HepG2 (cell line): ENCODE results near the gene KIAA0232. TPM values are rescaled to one million over a fixed set of nuclear protein-coding genes. Genes with fewer than 3 reads are reported as not detected.

Experiments
- CEBPB ChIP-seq: IDR thresholded peaks from 2 replicates; pipeline ENCODE4 v1.6.1; 2011; ENCODE audit warnings: low read depth, low read length, improper control_type of control experiment, borderline replicate concordance
- HOXD1 ChIP-seq: sonication (generic); formaldehyde crosslinking; IDR thresholded peaks from 2 replicates; pipeline ENCODE4 v1.5.0; 2020; ENCODE audit warnings: missing genetic modification reagents
- IKZF4 ChIP-seq: sonication (generic); formaldehyde crosslinking; IDR thresholded peaks from 2 replicates; pipeline ENCODE4 v1.5.1; 2020; ENCODE audit warnings: borderline replicate concordance, mild to moderate bottlenecking, low read depth, missing genetic modification reagents; ENCODE audit errors: not compliant biosample characterization
- SMC3 ChIP-seq: IDR thresholded peaks from 2 replicates; pipeline ENCODE4 v1.6.1; 2011; ENCODE audit warnings: low read length, improper control_type of control experiment
- SOX13 ChIP-seq, 3 experiments: fragments of 450-650 bp in 1 of 3; sonication (generic) in 1 of 3; formaldehyde crosslinking in 1 of 3; IDR thresholded peaks in 2 of 3; conservative IDR thresholded peaks in 1 of 3; 2 replicates each; pipeline versions ENCODE4 v1.5.0 to v1.6.1; 2016 to 2020; ENCODE audit warnings: antibody characterized with exemption in 1 of 3, mild to moderate bottlenecking in 1 of 3, missing compliant biosample characterization in 1 of 3, missing genetic modification reagents in 1 of 3, moderate library complexity in 1 of 3
- ZNF333 ChIP-seq: sonication (generic); formaldehyde crosslinking; IDR thresholded peaks from 2 replicates; pipeline ENCODE4 v1.4.0; 2020; ENCODE audit warnings: mild to moderate bottlenecking, missing genetic modification reagents, borderline replicate concordance
- ZNF773 ChIP-seq: sonication (generic); formaldehyde crosslinking; IDR thresholded peaks from 2 replicates; pipeline ENCODE4 v1.4.0; 2020; ENCODE audit warnings: missing genetic modification reagents, borderline replicate concordance
- ZNF788 ChIP-seq: sonication (generic); formaldehyde crosslinking; IDR thresholded peaks from 2 replicates; pipeline ENCODE4 v1.5.0; 2020; ENCODE audit warnings: mild to moderate bottlenecking, missing genetic modification reagents, borderline replicate concordance
- polyA plus RNA-seq, 8 experiments: library from polyadenylated mRNA; depleted of rRNA in 3 of 8; stranded (reverse) in 7 of 8; unstranded in 1 of 8; fragments of >200 nt; fragmentation: Illumina TruSeq in 4 of 8; extraction: Trizol in 4 of 8; gene quantifications; 2 replicates each; pipeline versions ENCODE4 v1.2.1 to v1.2.3, GENCODE V29; 2011 to 2016; ENCODE audit warnings: low read depth in 4 of 8, missing spikeins in 1 of 8, mixed read lengths in 1 of 8; ENCODE audit not compliant: insufficient read depth in 1 of 8
- total RNA-seq, 5 experiments: library from RNA; depleted of rRNA; stranded (reverse); fragments of >200 nt; fragmentation: Illumina TruSeq; extraction: Trizol; gene quantifications; 2 replicates each; pipeline ENCODE4 v1.2.3, GENCODE V29; 2016; ENCODE audit warnings: low read depth in 1 of 5
- TF ChIP-seq, protein P1 (sequence below): sonication (generic); formaldehyde crosslinking; IDR thresholded peaks from 2 replicates; pipeline ENCODE4 v1.4.0; 2020; ENCODE audit warnings: missing genetic modification reagents, mild to moderate bottlenecking, borderline replicate concordance
- TF ChIP-seq, protein P2 (sequence below): sonication (generic); formaldehyde crosslinking; IDR thresholded peaks from 2 replicates; pipeline ENCODE4 v1.8.1; 2023; ENCODE audit warnings: missing genetic modification reagents, mild to moderate bottlenecking, borderline replicate concordance
- TF ChIP-seq, protein P3 (sequence below): sonication (generic); formaldehyde crosslinking; IDR thresholded peaks from 2 replicates; pipeline ENCODE4 v1.5.0; 2020; ENCODE audit warnings: missing genetic modification reagents, mild to moderate bottlenecking, borderline replicate concordance
- TF ChIP-seq, protein P4 (sequence below): sonication (generic); formaldehyde crosslinking; IDR thresholded peaks from 2 replicates; pipeline ENCODE4 v1.5.1; 2020; ENCODE audit warnings: mild to moderate bottlenecking, missing genetic modification reagents, moderate library complexity
- TF ChIP-seq, protein P5 (sequence below): IDR thresholded peaks from 2 replicates; pipeline ENCODE4 v1.6.1; 2016
- TF ChIP-seq, protein P6 (sequence below): sonication (generic); formaldehyde crosslinking; IDR thresholded peaks from 2 replicates; pipeline ENCODE4 v1.4.0; 2020; ENCODE audit warnings: missing genetic modification reagents

KIAA0232 gene
- total and polyA plus RNA-seq, 2 of the 13 experiments (the other 11 are each of a cell fraction or from before 2014, with no cell fraction given) = 7.8 to 17.1 TPM

DNA sequence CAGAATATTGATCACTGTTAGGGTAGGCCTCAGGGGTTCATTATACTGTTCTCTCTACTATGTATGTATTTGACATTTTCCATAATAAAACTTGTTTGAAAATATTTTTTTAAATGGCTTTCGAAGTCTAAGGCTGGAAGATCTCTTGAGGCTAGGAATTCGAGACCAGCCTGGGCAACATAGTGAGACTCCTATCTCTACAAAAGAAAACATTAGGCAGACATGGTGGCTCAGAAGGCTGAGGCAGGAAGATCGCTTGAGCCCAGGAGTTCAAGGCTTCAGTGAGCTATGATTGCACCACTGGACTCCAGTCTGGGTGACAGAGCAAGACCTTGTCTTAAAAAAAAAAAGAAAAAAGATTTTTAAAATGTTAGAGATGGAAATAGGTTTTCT lies 111.6 kb downstream of the KIAA0232 start (continued):
- TF ChIP-seq, protein P1, sequence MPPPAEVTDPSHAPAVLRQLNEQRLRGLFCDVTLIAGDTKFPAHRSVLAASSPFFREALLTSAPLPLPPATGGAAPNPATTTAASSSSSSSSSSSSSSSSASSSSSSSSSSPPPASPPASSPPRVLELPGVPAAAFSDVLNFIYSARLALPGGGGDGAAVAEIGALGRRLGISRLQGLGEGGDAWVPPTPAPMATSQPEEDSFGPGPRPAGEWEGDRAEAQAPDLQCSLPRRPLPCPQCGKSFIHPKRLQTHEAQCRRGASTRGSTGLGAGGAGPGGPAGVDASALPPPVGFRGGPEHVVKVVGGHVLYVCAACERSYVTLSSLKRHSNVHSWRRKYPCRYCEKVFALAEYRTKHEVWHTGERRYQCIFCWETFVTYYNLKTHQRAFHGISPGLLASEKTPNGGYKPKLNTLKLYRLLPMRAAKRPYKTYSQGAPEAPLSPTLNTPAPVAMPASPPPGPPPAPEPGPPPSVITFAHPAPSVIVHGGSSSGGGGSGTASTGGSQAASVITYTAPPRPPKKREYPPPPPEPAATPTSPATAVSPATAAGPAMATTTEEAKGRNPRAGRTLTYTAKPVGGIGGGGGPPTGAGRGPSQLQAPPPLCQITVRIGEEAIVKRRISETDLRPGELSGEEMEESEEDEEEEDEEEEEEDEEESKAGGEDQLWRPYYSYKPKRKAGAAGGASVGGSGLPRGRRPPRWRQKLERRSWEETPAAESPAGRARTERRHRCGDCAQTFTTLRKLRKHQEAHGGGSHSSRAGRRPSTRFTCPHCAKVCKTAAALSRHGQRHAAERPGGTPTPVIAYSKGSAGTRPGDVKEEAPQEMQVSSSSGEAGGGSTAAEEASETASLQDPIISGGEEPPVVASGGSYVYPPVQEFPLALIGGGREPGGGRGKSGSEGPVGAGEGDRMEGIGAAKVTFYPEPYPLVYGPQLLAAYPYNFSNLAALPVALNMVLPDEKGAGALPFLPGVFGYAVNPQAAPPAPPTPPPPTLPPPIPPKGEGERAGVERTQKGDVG = no peak
- TF ChIP-seq, protein P2, sequence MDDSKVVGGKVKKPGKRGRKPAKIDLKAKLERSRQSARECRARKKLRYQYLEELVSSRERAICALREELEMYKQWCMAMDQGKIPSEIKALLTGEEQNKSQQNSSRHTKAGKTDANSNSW (CRISPR knock-in tag) = no peak
- TF ChIP-seq HOXD1 (CRISPR knock-in tag) (no peak), ZNF773 (CRISPR knock-in tag) (no peak), IKZF4 (CRISPR knock-in tag) (no peak), SMC3 (0 out of 2 replicates have a peak, but pooled peaks have one; percentile 2), SOX13 (IDR thresholded peaks at IDR 0.05) (no peak), SOX13 (CRISPR knock-in tag; conservative IDR thresholded peaks at IDR 0.05 in 1 of 2, IDR thresholded peaks at IDR 0.05 in 1 of 2) (0 out of 4 replicates have a peak, but pooled peaks of 1 of the 2 experiments have one; percentile 13), CEBPB (peak; percentile 8; the same call in 1 of the 2 replicates), ZNF333 (no peak), ZNF788 (CRISPR knock-in tag) (no peak)
- TF ChIP-seq, protein P3, sequence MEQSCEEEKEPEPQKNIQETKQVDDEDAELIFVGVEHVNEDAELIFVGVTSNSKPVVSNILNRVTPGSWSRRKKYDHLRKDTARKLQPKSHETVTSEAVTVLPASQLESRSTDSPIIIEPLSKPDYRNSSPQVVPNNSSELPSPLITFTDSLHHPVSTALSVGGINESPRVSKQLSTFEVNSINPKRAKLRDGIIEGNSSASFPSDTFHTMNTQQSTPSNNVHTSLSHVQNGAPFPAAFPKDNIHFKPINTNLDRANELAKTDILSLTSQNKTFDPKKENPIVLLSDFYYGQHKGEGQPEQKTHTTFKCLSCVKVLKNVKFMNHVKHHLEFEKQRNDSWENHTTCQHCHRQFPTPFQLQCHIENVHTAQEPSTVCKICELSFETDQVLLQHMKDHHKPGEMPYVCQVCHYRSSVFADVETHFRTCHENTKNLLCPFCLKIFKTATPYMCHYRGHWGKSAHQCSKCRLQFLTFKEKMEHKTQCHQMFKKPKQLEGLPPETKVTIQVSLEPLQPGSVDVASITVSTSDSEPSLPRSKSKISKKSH (CRISPR knock-in tag) = no peak
- TF ChIP-seq, protein P4, sequence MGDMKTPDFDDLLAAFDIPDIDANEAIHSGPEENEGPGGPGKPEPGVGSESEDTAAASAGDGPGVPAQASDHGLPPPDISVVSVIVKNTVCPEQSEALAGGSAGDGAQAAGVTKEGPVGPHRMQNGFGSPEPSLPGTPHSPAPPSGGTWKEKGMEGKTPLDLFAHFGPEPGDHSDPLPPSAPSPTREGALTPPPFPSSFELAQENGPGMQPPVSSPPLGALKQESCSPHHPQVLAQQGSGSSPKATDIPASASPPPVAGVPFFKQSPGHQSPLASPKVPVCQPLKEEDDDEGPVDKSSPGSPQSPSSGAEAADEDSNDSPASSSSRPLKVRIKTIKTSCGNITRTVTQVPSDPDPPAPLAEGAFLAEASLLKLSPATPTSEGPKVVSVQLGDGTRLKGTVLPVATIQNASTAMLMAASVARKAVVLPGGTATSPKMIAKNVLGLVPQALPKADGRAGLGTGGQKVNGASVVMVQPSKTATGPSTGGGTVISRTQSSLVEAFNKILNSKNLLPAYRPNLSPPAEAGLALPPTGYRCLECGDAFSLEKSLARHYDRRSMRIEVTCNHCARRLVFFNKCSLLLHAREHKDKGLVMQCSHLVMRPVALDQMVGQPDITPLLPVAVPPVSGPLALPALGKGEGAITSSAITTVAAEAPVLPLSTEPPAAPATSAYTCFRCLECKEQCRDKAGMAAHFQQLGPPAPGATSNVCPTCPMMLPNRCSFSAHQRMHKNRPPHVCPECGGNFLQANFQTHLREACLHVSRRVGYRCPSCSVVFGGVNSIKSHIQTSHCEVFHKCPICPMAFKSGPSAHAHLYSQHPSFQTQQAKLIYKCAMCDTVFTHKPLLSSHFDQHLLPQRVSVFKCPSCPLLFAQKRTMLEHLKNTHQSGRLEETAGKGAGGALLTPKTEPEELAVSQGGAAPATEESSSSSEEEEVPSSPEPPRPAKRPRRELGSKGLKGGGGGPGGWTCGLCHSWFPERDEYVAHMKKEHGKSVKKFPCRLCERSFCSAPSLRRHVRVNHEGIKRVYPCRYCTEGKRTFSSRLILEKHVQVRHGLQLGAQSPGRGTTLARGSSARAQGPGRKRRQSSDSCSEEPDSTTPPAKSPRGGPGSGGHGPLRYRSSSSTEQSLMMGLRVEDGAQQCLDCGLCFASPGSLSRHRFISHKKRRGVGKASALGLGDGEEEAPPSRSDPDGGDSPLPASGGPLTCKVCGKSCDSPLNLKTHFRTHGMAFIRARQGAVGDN (CRISPR knock-in tag) = no peak
- TF ChIP-seq, protein P5, sequence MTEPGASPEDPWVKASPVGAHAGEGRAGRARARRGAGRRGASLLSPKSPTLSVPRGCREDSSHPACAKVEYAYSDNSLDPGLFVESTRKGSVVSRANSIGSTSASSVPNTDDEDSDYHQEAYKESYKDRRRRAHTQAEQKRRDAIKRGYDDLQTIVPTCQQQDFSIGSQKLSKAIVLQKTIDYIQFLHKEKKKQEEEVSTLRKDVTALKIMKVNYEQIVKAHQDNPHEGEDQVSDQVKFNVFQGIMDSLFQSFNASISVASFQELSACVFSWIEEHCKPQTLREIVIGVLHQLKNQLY = no peak
- TF ChIP-seq, protein P6, sequence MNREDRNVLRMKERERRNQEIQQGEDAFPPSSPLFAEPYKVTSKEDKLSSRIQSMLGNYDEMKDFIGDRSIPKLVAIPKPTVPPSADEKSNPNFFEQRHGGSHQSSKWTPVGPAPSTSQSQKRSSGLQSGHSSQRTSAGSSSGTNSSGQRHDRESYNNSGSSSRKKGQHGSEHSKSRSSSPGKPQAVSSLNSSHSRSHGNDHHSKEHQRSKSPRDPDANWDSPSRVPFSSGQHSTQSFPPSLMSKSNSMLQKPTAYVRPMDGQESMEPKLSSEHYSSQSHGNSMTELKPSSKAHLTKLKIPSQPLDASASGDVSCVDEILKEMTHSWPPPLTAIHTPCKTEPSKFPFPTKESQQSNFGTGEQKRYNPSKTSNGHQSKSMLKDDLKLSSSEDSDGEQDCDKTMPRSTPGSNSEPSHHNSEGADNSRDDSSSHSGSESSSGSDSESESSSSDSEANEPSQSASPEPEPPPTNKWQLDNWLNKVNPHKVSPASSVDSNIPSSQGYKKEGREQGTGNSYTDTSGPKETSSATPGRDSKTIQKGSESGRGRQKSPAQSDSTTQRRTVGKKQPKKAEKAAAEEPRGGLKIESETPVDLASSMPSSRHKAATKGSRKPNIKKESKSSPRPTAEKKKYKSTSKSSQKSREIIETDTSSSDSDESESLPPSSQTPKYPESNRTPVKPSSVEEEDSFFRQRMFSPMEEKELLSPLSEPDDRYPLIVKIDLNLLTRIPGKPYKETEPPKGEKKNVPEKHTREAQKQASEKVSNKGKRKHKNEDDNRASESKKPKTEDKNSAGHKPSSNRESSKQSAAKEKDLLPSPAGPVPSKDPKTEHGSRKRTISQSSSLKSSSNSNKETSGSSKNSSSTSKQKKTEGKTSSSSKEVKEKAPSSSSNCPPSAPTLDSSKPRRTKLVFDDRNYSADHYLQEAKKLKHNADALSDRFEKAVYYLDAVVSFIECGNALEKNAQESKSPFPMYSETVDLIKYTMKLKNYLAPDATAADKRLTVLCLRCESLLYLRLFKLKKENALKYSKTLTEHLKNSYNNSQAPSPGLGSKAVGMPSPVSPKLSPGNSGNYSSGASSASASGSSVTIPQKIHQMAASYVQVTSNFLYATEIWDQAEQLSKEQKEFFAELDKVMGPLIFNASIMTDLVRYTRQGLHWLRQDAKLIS = no peak
